ENCODE measurements around the gene CLIP1. TPM values are rescaled to one million over a fixed set of nuclear protein-coding genes. Genes with fewer than 3 reads are reported as not detected.

CLIP1 gene
- polyA plus RNA-seq, 3 donors, result 6.7 to 50.9 (median 12.9) TPM

GRCh38 chr12:122422730-122423257 lies 325 bp upstream of the CLIP1 start:
- H3K4me1 Mint-ChIP-seq, result peaks cover 22% of the 10 kb centered on the region

More at GRCh38 chr12:122422730-122423257, 325 bp upstream of the CLIP1 start:
- H3K4me1 ChIP-seq (ENCODE audit: control insufficient read depth in 1 of 2, insufficient read depth in 2 of 2, low read length in 2 of 2), result peaks cover 28 to 32% of the 10 kb centered on the region in 2 donors
- peak overlapping the region; percentile 65 for H3K9ac ChIP-seq (ENCODE audit: insufficient read depth, low read length, poor library complexity, severe bottlenecking)
- peak in 2 of 3 donors; percentile 15 to 54 for DNase-seq
- peak overlapping the region in 1 of 2 donors; percentile 50 for H3K27ac ChIP-seq (ENCODE audit: low read depth in 1 of 2, low read length in 2 of 2)
- no peak for TF ChIP-seq CTCF (IDR thresholded peaks at IDR 0.05)
- peaks cover 0 to 3% (median 2%) of the 10 kb centered on the region in 3 donors for H3K27me3 Mint-ChIP-seq (ENCODE audit: low read depth in 3 of 3)
- peak overlapping the region; percentile 50 to 83 (median 79) for H3K4me3 ChIP-seq (replicated peaks in 1 of 3; ENCODE audit: low read depth in 2 of 3, low read length in 3 of 3)
- intact Hi-C loops (cut with micrococcal nuclease), result loop anchor here in 1 of 2 donors (5.0 kb wide), 1 partner anchor 40 kb away; no protein-coding TSS in a partner anchor
- no peaks in the 10 kb centered on the region for H3K36me3 Mint-ChIP-seq
- H3K79me2 ChIP-seq (ENCODE audit: insufficient read depth, low read length), result peaks cover 42% of the 10 kb centered on the region
- H3K4me3 Mint-ChIP-seq, result peak overlapping the region; percentile 89 to 95
- H3K4me2 ChIP-seq (replicated peaks; ENCODE audit: extremely low read depth, low read length, poor library complexity, severe bottlenecking), result peak overlapping the region; percentile 89
- H2AFZ ChIP-seq (ENCODE audit: insufficient read depth, low read depth, low read length, poor library complexity, severe bottlenecking), result peak overlapping the region; percentile 91
- H3K36me3 ChIP-seq (replicated peaks in 1 of 2; ENCODE audit: control insufficient read depth in 1 of 2, insufficient read depth in 2 of 2, low read length in 2 of 2), result no peaks in the 10 kb centered on the region
- WGBS (ENCODE audit: insufficient coverage), result 0% methylated on average over 31 of the region's 39 CpGs
- H3K27me3 ChIP-seq (ENCODE audit: control insufficient read depth in 2 of 2, insufficient read depth in 2 of 2, low read length in 2 of 2), result no peaks in the 10 kb centered on the region
- H3K9me3 Mint-ChIP-seq, result no peaks in the 10 kb centered on the region
- peak overlapping the region; percentile 65 to 91 (median 83) for H3K27ac Mint-ChIP-seq
- H4K20me1 ChIP-seq (ENCODE audit: insufficient read depth, low read length), result peaks cover 30% of the 10 kb centered on the region
- no peaks in the 10 kb centered on the region for H3K9me3 ChIP-seq (replicated peaks in 1 of 2; ENCODE audit: control insufficient read depth in 1 of 2, insufficient read depth in 1 of 2, low read length in 2 of 2)
